Activated CD4-positive, alpha-beta T cell treated with anti-CD3 and anti-CD28 coated beads for 36 hours (primary cell): ENCODE measurements around the gene ANKRD31. TPM values are rescaled to one million over a fixed set of nuclear protein-coding genes. Genes with fewer than 3 reads are reported as not detected.
"Not testable (repeated sequence)": the region's sequence is repeated elsewhere in the genome, so short reads cannot be mapped to it uniquely, and the experiment has no call there.

Source experiments
- ATAC-seq: fragments of 200-7000 bp; cut with Tn5 transposase; one replicate; pipeline ENCODE4 v1.10.0; 2021; ENCODE audit warnings: mild to moderate bottlenecking, moderate library complexity
- CTCF ChIA-PET: fragments of 350-600 bp; sonication (Branson Sonifier 250); formaldehyde crosslinking; loops from one replicate; lab custom pipeline; 2021; ENCODE audit warnings: antibody characterized with exemption; lab: Charles Lee
- POLR2A ChIA-PET: fragments of 350-600 bp; sonication (Branson Sonifier 250); formaldehyde crosslinking; loops from one replicate; lab custom pipeline; 2021; ENCODE audit warnings: antibody characterized with exemption, inconsistent platforms; lab: Charles Lee
- DNase-seq: peaks from one replicate; pipeline ENCODE4 v3.0.0-alpha.2; 2020
- H3K27ac Mint-ChIP-seq: one replicate; pipeline ENCODE4 v1.8.0; 2021; ENCODE audit warnings: mixed read lengths
- H3K27me3 Mint-ChIP-seq: one replicate; pipeline ENCODE4 v1.8.0; 2021; ENCODE audit warnings: mixed read lengths
- H3K36me3 Mint-ChIP-seq: one replicate; pipeline ENCODE4 v1.8.0; 2021; ENCODE audit warnings: low read depth, mixed read lengths
- H3K4me1 Mint-ChIP-seq: one replicate; pipeline ENCODE4 v1.8.0; 2021; ENCODE audit warnings: mixed read lengths
- H3K4me3 Mint-ChIP-seq: one replicate; pipeline ENCODE4 v1.8.0; 2021; ENCODE audit warnings: mild to moderate bottlenecking, moderate library complexity, mixed read lengths
- H3K9me3 Mint-ChIP-seq: one replicate; pipeline ENCODE4 v1.8.0; 2021; ENCODE audit warnings: low read depth, mixed read lengths
- intact Hi-C, 2 experiments: fragments of 100-400 bp; cut with DNase I in 1 of 2; cut with micrococcal nuclease in 1 of 2; formaldehyde crosslinking; loops; one replicate each; pipeline versions ENCODE4 v1.14.2 to v1.15.1; 2022 to 2024; cut with DNase I, micrococcal nuclease
- total RNA-seq, 2 experiments: library from RNA; stranded (reverse); gene quantifications; one replicate each; pipeline ENCODE4 v1.2.3, GENCODE V29; 2021

ANKRD31 gene
- total RNA-seq, 2 experiments from 2014 or later, result 0.66 to 0.67 TPM

- no peak for DNase-seq
- H3K36me3 Mint-ChIP-seq, result no peaks in the 10 kb centered on the region
- no peak for ATAC-seq
- peaks cover 20% of the 10 kb centered on the region for H3K4me1 Mint-ChIP-seq
- intact Hi-C loops, result no loop called here
- no peak overlapping the region for H3K4me3 Mint-ChIP-seq
- H3K9me3 Mint-ChIP-seq, result no peaks in the 10 kb centered on the region
- ChIA-PET POLR2A (no interaction called here), CTCF (interaction anchor here (1.0 kb wide), 1 partner anchor 46 kb away, joined by 3 read pairs; no protein-coding TSS in a partner anchor)
- H3K27me3 Mint-ChIP-seq, result no peaks in the 10 kb centered on the region
- H3K27ac Mint-ChIP-seq, result no peak overlapping the region
Measured at GRCh38 chr5:75190227-75190626, 46.5 kb downstream of the ANKRD31 start.

- ATAC-seq, result no peak
- Mint-ChIP-seq H3K27ac (no peak overlapping the region), H3K9me3 (no peaks in the 10 kb centered on the region), H3K27me3 (no peaks in the 10 kb centered on the region), H3K4me1 (peaks cover 23% of the 10 kb centered on the region), H3K4me3 (no peak overlapping the region), H3K36me3 (no peaks in the 10 kb centered on the region)
- ChIA-PET CTCF (interaction anchor here (1.0 kb wide), 1 partner anchor 47 kb away, joined by 3 read pairs; no protein-coding TSS in a partner anchor), POLR2A (no interaction called here)
- intact Hi-C loops, result no loop called here
- no peak for DNase-seq
Measured at GRCh38 chr5:75189353-75189752, 47.3 kb downstream of the ANKRD31 start.

- CTCF ChIA-PET, result no interaction called here
- H3K4me1 Mint-ChIP-seq, result peaks cover 13% of the 10 kb centered on the region
Measured at GRCh38 chr5:75185763-75186162, 50.9 kb downstream of the ANKRD31 start.

GRCh38 chr5:75176009-75176408 lies 60.7 kb downstream of the ANKRD31 start:
- intact Hi-C loops, H3K9me3 Mint-ChIP-seq, H3K27me3 Mint-ChIP-seq, H3K4me3 Mint-ChIP-seq, CTCF ChIA-PET, ATAC-seq, DNase-seq, H3K27ac Mint-ChIP-seq, H3K4me1 Mint-ChIP-seq: not testable (repeated sequence)
- POLR2A ChIA-PET, result interaction anchor here (0.7 kb wide), 1 partner anchor 125 kb away, joined by 3 read pairs; no protein-coding TSS in a partner anchor
- peaks cover 21% of the 10 kb centered on the region for H3K36me3 Mint-ChIP-seq

More at GRCh38 chr5:75185763-75186162, 50.9 kb downstream of the ANKRD31 start:
- ATAC-seq (no peak), DNase-seq (no peak)
- Mint-ChIP-seq H3K27me3 (no peaks in the 10 kb centered on the region), H3K27ac (no peak overlapping the region), H3K9me3 (peaks cover 2% of the 10 kb centered on the region), H3K4me3 (no peak overlapping the region), H3K36me3 (peaks cover 1% of the 10 kb centered on the region)
- POLR2A ChIA-PET, result no interaction called here
- intact Hi-C loops, result no loop called here

GRCh38 chr5:75174872-75175271 lies 61.8 kb downstream of the ANKRD31 start:
- H3K4me3 Mint-ChIP-seq, POLR2A ChIA-PET, H3K27me3 Mint-ChIP-seq, DNase-seq, H3K9me3 Mint-ChIP-seq, intact Hi-C loops, CTCF ChIA-PET, ATAC-seq, H3K4me1 Mint-ChIP-seq, H3K27ac Mint-ChIP-seq: not testable (repeated sequence)
- peaks cover 20% of the 10 kb centered on the region for H3K36me3 Mint-ChIP-seq

GRCh38 chr5:75169516-75169915 lies 67.2 kb downstream of the ANKRD31 start:
- Mint-ChIP-seq H3K9me3 (peaks cover 6% of the 10 kb centered on the region), H3K27ac (no peak overlapping the region), H3K36me3 (peaks cover 4% of the 10 kb centered on the region), H3K27me3 (no peaks in the 10 kb centered on the region), H3K4me3 (no peak overlapping the region), H3K4me1 (no peaks in the 10 kb centered on the region)
- ATAC-seq, result no peak
- intact Hi-C loops, result no loop called here
- ChIA-PET POLR2A (no interaction called here), CTCF (interaction anchor here (0.7 to 0.8 kb wide), 2 partner anchors 10 to 124 kb away, joined by 3 read pairs; no protein-coding TSS in a partner anchor)
- no peak for DNase-seq

GRCh38 chr5:75168026-75168735 lies 68.5 kb downstream of the ANKRD31 start:
- no peak for ATAC-seq
- H3K27me3 Mint-ChIP-seq, result no peaks in the 10 kb centered on the region
- no peak overlapping the region for H3K27ac Mint-ChIP-seq
- intact Hi-C loops, result no loop called here
- no peaks in the 10 kb centered on the region for H3K9me3 Mint-ChIP-seq
- POLR2A ChIA-PET, result no interaction called here
- peaks cover 2% of the 10 kb centered on the region for H3K36me3 Mint-ChIP-seq
- CTCF ChIA-PET, result interaction anchor here (1.1 kb wide), 1 partner anchor 119 kb away, joined by 3 read pairs; no protein-coding TSS in a partner anchor
- DNase-seq, result no peak
- no peaks in the 10 kb centered on the region for H3K4me1 Mint-ChIP-seq
- no peak overlapping the region for H3K4me3 Mint-ChIP-seq

- no peaks in the 10 kb centered on the region for H3K27me3 Mint-ChIP-seq
- POLR2A ChIA-PET, result no interaction called here
- no peak for ATAC-seq
- CTCF ChIA-PET, result no interaction called here
- H3K4me1 Mint-ChIP-seq, result no peaks in the 10 kb centered on the region
- DNase-seq, result no peak
- intact Hi-C loops, result no loop called here
- no peak overlapping the region for H3K4me3 Mint-ChIP-seq
- H3K27ac Mint-ChIP-seq, result no peak overlapping the region
- peaks cover 2% of the 10 kb centered on the region for H3K9me3 Mint-ChIP-seq
- no peaks in the 10 kb centered on the region for H3K36me3 Mint-ChIP-seq
Measured at GRCh38 chr5:75167345-75167744, 69.3 kb downstream of the ANKRD31 start.

- Mint-ChIP-seq H3K9me3 (peaks cover 31% of the 10 kb centered on the region), H3K36me3 (peaks cover 24% of the 10 kb centered on the region)
- H3K4me3 Mint-ChIP-seq, intact Hi-C loops, ATAC-seq, H3K4me1 Mint-ChIP-seq, H3K27me3 Mint-ChIP-seq, CTCF ChIA-PET, H3K27ac Mint-ChIP-seq, POLR2A ChIA-PET, DNase-seq: not testable (repeated sequence)
Measured at GRCh38 chr5:75161508-75161907, 75.2 kb downstream of the ANKRD31 start.

GRCh38 chr5:75156585-75156984 lies 80.1 kb downstream of the ANKRD31 start:
- Mint-ChIP-seq H3K36me3 (peaks cover 27% of the 10 kb centered on the region), H3K27me3 (no peaks in the 10 kb centered on the region), H3K9me3 (peaks cover 32% of the 10 kb centered on the region), H3K27ac (no peak overlapping the region), H3K4me3 (no peak overlapping the region), H3K4me1 (no peaks in the 10 kb centered on the region)
- DNase-seq (no peak), ATAC-seq (no peak)
- CTCF ChIA-PET, result no interaction called here
- intact Hi-C loops, result no loop called here
- POLR2A ChIA-PET, result no interaction called here

- H3K27ac Mint-ChIP-seq, result no peak overlapping the region
- peaks cover 7% of the 10 kb centered on the region for H3K4me1 Mint-ChIP-seq
- ChIA-PET POLR2A (no interaction called here), CTCF (interaction anchor here (0.6 kb wide), 1 partner anchor 316 kb away, joined by 4 read pairs; no protein-coding TSS in a partner anchor)
- DNase-seq, result no peak
- no peak for ATAC-seq
- intact Hi-C loops, result no loop called here
- no peaks in the 10 kb centered on the region for H3K27me3 Mint-ChIP-seq
- H3K9me3 Mint-ChIP-seq, result peaks cover 18% of the 10 kb centered on the region
- H3K4me3 Mint-ChIP-seq, result no peak overlapping the region
- H3K36me3 Mint-ChIP-seq, result peaks cover 12% of the 10 kb centered on the region
Measured at GRCh38 chr5:75152860-75153259, 83.8 kb downstream of the ANKRD31 start.

GRCh38 chr5:75148051-75148450 lies 88.6 kb downstream of the ANKRD31 start:
- ATAC-seq, result no peak
- POLR2A ChIA-PET, result interaction anchor here (0.5 kb wide), 1 partner anchor 1095 kb away, joined by 3 read pairs; no protein-coding TSS in a partner anchor
- no peak for DNase-seq
- H3K27ac Mint-ChIP-seq, result no peak overlapping the region
- peaks cover 11% of the 10 kb centered on the region for H3K9me3 Mint-ChIP-seq
- CTCF ChIA-PET, result interaction anchor here (0.9 kb wide), 1 partner anchor 40 kb away, joined by 3 read pairs; no protein-coding TSS in a partner anchor
- H3K36me3 Mint-ChIP-seq, result peaks cover 3% of the 10 kb centered on the region
- H3K4me3 Mint-ChIP-seq, result no peak overlapping the region
- no peaks in the 10 kb centered on the region for H3K27me3 Mint-ChIP-seq
- intact Hi-C loops, result no loop called here
- H3K4me1 Mint-ChIP-seq, result peaks cover 22% of the 10 kb centered on the region
